HG03097 (cell line): ENCODE measurements around the gene DARS1.
"Not testable (repeated sequence)": the region's sequence is repeated elsewhere in the genome, so short reads cannot be mapped to it uniquely, and the experiment has no call there.

Experiments
- ATAC-seq: cut with Tn5 transposase; IDR thresholded peaks from one replicate; pipeline ENCODE4 v1.9.1; 2021; ENCODE audit not compliant: unreplicated experiment, low FRiP score

Gene DARS1

GRCh38 chr2:135986507-135986906 lies 1.1 kb upstream of the DARS1 start:
- no peak for ATAC-seq

- peak; percentile 25 for ATAC-seq
These were observed 484 bp upstream of the DARS1 start for GRCh38 chr2:135985826-135986393.

DNA sequence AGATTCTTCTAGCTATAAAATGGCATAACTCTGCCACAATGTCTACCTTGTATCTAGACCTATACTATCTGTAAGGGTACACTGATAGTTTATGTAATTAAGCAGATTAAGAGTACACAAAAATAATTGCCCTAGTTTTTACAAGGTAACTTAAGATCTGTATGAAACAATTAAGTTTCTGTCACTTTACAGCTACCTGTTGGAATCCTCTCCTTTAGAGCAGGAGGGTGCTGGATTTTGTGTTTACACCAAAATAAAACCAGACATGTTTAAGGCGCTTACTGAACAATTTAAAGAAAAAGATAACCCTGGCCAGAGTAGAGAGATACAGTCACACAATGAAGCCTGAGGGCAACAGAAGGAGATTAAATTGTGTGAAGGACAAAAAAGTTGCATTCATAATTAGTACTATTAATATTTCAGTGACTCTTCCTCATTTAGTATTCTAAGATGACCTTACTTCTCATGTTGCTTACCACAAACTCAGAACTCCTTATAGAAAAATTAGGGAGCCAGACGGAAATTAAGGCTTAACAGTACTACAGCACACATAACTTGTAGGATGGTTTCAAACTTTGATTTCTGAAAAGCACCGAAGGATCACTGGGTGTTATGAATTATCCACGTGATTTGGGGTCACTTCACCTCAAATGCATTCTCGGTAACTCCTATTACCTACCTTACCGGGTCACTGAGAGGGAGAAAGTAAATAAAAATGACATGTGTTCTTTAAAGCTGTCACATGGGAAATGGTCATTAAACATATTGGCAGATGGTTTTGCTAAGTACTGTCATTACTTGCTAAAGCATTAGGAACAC lies 1.0 kb downstream of the DARS1 start:
- ATAC-seq, result peak; percentile 31

DNA sequence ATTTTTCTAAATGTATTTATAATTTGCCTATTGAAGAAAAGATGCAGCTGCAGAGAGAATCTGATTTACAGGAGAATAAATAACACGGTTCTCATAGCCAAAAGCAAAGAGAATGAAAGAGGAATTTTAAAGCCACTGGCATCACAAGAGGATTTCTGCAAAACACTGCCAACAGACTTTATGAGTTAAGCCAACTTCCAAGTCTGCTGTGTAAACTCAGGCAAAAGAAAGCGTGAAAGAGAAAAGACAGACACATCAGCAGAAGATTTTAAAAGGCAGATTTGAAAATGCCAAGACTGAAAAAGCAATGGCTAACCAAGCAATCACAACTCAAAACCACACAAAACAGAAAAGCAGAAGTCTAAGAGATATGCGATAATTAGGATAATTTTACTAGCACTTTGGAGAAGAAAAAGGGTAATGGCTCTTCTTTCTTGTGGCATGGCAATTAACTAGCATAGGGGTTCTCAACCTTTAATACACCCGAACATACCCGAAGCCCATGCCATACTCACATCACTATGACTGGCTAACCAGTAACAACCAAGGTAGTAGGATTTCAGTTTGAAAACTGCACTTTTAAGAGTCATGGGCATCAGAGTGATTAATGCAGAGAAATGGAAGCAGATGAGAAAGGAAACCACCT lies 4.9 kb downstream of the DARS1 start:
- no peak for ATAC-seq

DNA sequence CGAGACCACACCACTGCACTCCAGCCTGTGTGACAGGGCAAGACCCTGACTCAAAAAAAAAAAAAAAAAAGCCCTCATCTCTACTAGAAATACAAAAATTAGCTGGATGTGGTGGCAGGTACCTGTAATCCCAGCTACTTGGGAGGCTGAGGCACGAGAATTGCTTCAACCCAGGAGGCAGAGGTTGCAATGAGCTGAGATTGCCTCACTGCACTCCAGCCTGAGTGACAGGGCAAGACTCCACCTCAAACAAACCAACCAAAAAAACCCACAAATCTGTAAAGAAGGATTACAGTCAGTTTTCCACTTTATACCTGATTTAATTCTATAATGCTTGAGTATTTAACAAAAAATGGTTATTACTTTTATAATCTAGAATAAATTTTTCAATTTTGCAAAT lies 9.7 kb downstream of the DARS1 start:
- ATAC-seq, result no peak

DNA sequence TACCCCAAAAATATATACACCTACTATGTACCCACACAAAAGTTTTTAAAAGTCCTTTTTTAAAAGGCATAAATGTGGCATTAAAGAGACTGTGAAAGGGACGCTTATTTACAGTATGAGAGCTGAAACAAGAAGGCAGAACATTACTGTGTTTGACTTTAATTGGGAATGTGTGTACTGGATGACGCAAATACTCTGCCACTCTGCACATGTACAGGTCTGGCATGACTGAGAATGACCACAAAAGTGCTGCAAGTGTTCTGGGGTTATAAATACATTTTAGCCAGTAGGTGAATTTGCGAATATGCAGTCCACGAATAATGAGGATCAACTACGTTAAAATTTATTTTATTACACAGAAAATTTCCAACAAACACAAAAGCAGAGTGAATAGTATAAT lies 11.4 kb downstream of the DARS1 start:
- no peak for ATAC-seq

GRCh38 chr2:135969655-135970387 lies 15.6 kb downstream of the DARS1 start:
- ATAC-seq, result no peak

DNA sequence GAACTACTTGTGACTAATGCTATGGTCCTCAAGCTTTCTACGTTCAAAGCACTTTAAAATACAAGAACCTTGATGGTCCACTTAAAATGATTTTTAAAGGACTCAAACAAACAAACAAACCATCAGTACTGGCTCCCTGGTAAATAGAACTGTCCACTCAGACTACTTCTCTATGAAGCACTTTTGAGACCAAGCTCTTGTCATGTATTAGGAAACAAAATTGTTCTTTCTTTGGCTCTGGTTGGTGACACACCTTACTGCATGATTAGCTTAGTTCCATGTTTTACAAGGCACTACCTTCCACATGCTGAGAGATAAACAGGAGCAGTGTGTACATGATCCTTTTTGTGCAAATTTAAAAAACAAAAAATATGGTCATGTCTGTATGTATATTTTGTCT lies 19.7 kb downstream of the DARS1 start:
- no peak for ATAC-seq

DNA sequence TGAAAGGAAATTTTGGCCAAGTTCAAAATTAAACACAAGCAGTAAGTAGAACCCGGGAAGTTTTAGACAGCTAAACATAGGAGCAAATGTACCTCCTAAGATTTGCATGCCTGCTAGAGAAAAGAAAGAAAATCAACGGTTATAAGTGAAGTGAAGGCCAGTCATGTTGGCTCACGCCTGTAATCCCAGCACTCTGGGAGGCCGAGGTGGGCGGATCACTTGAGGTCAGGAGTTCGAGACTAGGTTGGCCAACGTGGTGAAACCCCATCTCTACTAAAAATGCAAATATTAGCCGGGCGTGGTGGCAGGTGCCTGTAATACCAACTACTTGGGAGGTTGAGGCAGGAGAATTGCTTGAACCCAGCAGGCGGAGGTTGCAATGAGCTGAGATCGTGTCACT lies 21.0 kb downstream of the DARS1 start:
- ATAC-seq, result not testable (repeated sequence)

DNA sequence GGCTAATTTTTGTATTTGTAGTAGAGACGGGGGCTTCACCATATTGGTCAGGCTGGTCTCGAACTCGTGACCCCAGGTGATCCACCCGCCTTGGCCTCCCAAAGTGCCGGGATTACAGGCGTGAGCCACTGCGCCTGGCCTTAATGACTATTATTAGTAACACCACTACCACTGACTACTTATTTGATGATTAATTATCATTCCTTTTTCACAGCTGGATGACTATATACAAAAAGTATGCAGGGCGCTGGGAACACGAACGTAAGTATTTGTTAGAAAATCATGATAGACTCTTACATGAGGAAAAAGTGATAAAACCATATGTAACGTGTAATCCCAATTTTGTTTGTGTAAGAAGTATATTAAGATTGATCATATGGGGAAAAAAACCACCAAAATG lies 21.6 kb downstream of the DARS1 start:
- ATAC-seq, result no peak

GRCh38 chr2:135962366-135963123 lies 22.9 kb downstream of the DARS1 start:
- ATAC-seq, result no peak

DNA sequence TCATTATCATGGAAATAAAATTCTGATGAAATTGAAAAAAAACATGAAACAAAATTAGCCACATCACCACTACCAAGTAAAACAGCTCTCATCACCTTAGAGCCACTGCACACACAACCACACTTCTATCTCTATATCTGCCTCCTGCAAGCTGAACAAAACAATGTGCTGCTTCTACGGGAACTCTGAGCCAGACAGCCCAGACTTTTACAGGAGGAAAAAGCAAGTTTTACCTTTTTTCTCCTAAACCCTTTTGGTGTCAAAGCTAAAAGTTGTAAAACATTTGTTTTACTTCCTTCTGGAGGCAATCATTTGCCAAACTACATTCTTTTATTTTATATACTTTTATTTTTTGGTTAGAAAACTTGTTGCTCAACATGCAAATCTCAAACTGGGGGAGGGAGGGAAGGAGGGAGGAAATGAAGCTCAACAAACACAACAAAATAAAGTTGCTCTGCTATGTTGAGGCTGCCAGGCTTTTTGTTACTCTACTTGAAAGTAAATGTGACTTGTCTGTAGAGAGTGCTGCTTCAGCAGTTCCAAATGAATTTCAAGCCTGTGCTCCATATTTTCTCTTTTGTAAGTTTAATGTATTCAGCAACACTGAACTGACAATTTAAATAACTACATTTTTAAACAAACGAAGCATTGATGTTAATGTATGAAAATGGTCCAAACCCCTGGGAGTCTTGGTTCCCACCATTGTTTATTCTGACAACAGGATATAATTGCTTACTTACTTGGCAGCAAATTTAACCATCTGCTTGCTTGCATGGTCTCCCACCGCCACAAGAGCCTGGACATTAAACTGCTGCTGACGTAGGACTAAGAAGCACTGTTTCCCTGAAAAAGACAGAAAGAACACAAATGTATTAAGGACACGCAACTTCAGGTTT lies 24.5 kb downstream of the DARS1 start:
- ATAC-seq, result no peak

- no peak for ATAC-seq
These were observed 25.3 kb downstream of the DARS1 start for GRCh38 chr2:135960150-135960549.

DNA sequence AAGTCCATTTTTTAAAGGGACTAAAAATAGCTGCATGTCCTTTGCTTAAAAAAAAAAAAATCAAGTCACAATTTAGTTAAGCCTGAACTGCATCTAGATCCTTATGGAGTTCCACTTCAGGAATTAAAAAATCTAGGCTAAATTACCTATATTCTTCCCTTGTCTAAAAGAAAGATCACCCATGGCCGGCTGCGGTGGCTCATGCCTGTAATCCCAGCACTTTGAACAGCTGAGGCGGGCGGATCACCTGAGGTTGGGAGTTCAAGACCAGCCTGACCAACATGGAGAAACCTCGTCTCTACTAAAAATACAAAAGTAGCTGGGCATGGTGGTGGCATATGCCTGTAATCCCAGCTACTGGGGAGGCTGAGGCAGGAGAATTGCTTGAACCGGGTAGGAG lies 26.5 kb downstream of the DARS1 start:
- not testable (repeated sequence) for ATAC-seq

DNA sequence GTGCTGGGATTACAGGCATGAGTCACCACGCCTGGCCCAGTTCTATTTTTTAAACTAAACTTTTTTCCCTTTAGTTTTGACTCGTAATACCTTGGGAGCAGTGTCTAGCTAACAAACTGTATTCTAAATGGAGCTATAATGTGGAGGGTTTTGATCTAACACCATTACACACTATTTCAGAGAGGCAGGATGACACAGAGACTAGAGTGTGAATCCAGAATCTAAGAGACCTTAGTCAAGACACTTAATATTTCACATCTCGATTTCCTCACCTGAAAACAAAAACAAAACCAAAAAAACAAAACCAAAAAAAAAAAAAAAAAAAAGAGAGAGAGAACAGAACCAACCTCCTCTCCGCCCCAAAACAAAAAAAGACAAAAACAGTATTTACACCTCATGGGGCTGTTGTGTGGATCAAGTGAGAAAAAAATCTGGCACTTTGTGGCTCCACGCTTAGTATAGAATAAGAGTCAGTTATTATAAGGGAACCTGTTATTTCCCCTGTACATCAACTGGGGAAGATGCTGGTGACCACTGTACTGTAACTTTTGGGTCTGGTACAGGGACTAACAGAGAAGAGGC lies 31.3 kb downstream of the DARS1 start:
- ATAC-seq, result no peak

DNA sequence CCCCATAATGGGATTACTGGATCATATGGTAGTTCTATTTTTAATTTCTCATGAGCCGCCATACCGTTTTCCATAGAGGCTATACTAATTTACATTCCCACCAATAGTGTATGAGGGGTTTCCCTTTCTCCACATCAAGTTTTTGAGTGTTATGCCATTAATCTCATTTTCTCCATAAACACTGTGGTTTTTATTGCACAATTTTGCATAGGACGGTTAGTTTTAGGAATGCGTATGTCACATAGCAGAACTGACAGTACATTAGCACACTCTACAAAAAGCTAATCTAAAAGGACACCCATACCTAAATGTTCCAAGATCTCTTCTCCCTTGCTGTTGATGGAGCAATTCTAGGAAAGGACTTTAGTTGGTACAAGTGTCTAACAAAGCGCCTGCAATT lies 32.5 kb downstream of the DARS1 start:
- ATAC-seq, result no peak

GRCh38 chr2:135951041-135951583 lies 34.3 kb downstream of the DARS1 start:
- no peak for ATAC-seq

DNA sequence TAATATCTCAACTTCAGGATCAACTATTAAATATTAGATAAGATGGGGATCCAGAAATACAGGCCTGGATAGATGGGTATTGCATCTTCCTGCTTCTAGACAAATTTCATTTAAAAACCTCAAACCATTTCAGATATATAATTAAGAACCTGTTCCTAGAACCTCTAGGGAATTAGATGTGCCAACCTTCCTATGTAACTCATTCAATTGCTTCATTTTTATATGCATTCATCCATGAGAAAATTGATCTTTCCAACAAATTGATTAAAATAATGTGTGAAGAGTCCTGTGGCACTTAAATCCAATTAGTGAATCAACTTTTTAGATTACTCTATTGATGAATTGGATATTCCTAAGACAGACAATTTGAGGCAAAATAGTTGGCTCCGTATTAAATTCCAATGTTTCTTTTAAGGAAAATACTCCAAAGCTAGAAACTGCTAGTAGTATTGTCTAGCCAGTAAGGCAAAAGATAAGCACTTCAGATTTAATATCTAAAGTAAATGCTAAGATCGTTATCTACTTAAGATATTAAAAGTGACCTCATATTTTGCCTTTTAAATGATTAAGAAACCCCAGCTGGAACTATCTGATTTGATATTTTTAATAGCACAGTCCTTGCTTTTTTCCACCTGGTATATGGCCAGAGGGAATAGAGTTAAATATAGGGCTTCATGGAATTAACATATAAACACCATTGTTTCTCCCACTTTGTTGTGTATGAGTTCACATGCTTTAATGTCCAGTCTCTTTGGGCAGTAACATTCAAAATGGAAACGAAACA lies 35.8 kb downstream of the DARS1 start:
- no peak for ATAC-seq
